ENCODE data around the gene TPRG1. TPM values are rescaled to one million over a fixed set of nuclear protein-coding genes. Genes with fewer than 3 reads are reported as not detected.

Gene TPRG1
- polyA plus RNA-seq, 1 donor = 0.68 TPM

DNA sequence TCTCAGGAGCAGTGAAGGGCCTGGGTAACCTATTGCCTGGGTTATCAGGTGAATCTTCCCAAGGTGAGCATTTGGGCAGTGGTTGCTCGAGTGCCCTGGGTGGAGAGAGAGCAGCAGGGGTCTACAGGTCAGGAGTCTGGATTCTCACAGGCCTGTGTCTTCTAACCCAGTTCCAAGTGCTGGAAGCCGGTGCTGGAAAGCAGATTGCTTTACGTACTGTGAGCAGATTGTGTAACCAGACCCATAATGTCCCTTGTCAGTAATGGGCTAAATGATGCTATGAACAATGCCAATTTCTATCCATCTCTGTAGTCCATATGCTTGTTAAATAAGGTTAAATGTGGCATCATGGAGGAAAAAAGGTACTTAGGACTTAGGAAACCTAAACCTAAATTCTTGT, 106.5 kb downstream of the TPRG1 start:
- DNase-seq = no peak

GRCh38 chr3:189282189-189282588, 110.4 kb downstream of the TPRG1 start:
- no peak for DNase-seq

DNA sequence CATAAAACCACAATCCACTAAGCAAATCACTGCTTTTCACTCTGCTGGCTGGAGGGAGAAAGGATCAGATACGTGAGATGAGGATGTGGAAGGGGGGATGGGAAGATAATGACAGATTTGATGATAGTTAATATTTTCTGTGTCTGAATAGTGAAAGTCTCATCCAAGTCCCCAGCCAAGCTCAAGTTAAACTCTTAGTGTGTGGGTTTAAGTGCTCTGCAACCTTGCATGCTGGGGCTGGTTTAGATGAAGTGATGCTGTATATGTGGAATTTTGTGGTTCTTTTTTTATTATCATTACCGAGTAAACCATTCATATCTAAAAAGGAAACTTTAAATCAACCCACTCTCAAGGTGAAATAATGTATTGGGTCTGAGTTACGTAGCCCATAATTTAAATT, 111.0 kb downstream of the TPRG1 start:
- no peak for DNase-seq

- no peak for DNase-seq
Measured at GRCh38 chr3:189286188-189286587, 114.4 kb downstream of the TPRG1 start.

GRCh38 chr3:189286916-189287315, 115.1 kb downstream of the TPRG1 start:
- no peak for DNase-seq

GRCh38 chr3:189288348-189289235, 116.8 kb downstream of the TPRG1 start:
- no peak for DNase-seq

DNA sequence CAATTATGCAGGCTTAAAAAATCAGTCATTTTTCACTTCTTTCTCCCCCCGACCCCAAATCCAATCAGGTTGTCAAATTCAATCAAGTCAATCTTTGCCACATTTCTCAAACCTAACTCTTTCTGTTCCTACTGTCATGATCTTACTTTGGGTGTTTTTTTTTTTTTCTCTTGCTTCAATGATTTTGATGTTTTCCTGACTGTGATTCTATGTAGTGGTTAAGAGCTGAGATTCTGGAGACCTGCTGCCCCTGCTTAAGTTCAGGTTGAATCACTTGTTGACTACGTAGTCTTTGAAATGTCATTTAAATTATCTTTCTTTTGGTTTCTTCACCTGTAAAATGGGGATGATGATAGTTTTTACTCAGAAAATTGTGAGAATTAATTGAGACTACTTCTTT, 117.5 kb downstream of the TPRG1 start:
- DNase-seq = no peak

DNA sequence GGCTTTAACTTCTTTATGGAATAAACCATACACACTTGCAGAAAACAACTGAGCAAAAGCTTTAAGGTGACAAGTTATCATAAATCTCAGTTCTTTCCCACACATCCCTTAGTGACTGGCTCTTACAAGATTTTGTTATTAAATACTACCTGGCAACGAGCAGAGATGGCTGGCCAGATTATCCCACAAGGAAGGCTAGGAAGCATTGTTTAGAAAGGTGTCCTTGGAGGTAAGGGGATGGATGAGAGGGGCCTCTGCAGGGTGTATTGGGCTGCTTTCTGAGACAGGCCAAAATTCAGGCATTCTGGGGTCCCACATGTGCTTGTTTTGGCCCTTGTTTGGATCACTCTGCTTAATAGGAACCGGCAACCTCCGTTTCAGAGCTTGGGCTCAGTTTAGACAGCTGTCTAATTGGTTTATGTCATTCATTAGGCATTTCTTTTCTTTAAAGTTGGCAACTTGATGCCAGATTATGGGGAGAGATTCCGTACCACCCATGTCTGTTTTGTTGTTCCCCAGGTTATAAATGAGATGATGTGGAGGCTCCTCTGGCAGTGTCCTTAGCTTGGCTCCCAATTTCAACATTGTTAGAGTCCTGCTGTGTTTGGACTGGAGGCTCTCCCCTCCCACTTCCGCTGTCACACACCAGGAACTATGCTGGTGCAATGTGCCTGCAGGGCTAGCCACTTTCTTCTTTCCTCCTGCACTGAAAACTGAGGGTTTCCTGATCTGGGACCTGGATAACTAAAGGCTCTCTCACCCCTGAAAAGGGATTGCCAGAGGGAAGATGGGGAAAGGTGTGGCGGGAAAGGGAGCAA, 121.1 kb downstream of the TPRG1 start:
- DNase-seq = no peak

DNA sequence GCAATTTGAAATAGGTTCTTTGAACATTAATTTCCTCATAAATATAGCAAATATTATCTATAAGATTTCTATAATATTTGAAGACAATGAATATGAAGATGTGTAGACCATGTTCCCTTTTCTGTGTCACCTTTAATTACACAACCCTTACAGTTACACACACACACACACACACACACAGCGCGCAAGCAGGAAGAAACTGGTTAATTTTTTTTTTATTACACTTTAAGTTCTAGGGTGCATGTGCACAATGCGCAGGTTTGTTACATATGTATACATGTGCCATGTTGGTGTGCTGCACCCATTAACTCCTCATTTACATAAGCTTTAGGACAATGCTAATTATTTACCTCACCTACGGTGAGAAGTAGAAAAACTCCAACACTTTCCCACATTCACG, 122.9 kb downstream of the TPRG1 start:
- DNase-seq = no peak

GRCh38 chr3:189295089-189295488, 123.3 kb downstream of the TPRG1 start:
- DNase-seq = no peak

GRCh38 chr3:189297932-189298331, 126.2 kb downstream of the TPRG1 start:
- no peak for DNase-seq

GRCh38 chr3:189298469-189299375, 127.0 kb downstream of the TPRG1 start:
- DNase-seq = no peak

DNA sequence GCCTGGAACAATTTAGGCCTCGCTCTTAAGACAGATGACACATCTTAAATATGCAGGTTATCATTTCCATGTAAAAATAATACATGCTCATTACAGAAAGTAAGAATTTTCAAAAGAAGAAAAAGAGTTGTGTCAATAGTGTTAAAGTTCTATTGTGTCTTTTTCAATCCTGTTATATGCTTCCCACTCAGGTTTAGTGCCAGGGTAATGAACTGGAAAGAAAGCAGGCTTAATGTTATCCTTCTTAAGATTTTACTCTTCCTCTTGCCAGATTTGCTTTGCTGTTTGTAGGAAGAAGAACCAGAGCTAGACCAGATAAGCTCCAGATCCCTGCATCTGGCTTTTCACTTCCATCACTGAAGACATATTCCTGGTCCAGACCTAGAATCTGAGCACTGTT, 128.6 kb downstream of the TPRG1 start:
- DNase-seq = no peak

- no peak for DNase-seq
Measured at GRCh38 chr3:189301479-189301878, 129.7 kb downstream of the TPRG1 start.

DNA sequence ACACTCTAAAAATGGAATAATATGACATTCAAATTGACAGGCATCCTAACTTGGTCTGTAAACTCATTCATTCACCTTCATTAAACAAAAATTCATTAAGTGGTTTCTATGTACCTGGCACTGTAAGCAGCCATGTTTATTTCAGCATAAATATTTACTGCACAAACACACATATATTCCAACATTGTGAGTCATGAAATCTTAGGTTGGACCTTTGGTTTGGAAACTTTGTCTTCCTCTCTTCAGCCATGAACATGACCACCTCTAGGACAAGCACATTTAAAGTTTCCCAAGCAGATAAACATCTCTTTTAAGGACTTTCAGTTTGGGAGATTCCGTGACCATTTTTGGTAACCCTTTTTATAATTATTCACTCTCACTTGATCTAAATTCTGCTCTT, 131.8 kb downstream of the TPRG1 start:
- no peak for DNase-seq

- no peak for DNase-seq
Measured at GRCh38 chr3:189304465-189305351, 132.9 kb downstream of the TPRG1 start.

GRCh38 chr3:189305412-189305811, 133.6 kb downstream of the TPRG1 start:
- no peak for DNase-seq

- DNase-seq = no peak
Measured at GRCh38 chr3:189307963-189308362, 136.2 kb downstream of the TPRG1 start.

- no peak for DNase-seq
Measured at GRCh38 chr3:189308608-189309007, 136.8 kb downstream of the TPRG1 start.

DNA sequence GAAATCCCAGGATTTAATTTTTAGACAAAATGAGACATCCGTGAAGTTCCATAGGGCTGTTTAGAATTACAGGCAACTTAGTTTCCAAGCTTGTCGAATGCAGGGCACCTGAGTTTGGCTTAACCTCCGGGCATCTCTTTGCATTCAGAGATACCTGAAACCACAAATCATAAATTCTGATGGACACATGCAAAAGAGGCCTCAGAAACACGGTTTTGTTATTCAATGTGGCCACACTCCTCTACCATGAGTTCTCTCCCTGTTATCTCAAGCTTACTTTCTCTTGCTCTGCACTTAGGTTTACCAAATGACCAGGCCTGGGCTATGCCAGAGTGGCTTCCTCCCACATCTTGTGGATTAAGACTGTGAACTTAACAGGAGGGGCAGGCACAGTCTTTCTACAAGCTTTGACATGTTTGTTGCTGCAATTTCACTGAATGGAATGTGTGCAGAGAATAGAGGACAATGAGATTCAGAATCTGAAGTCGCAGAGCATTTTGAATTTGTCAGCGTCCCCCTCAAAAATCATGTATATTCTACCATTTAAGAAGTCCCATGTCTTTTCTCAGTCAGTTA, 137.7 kb downstream of the TPRG1 start:
- no peak for DNase-seq

DNA sequence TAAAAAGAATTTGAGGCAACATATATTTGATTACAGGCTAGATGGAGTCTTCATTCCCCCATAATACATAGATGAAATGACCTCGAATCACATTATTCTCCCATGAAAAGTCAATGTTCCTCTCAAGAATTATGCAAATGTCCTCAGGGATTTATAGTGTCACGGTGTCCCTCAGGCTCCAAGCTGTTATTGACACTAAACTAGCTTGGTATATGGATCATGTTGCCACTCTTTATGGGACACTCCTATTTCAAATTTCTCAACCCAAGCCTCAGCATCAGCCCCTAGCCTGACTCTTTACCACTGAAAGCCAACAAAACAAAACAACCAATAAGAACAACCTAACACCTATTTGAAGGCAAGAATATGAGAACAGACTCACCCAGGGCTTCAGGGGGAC, 139.8 kb downstream of the TPRG1 start:
- DNase-seq = no peak
